Hematopoietic multipotent progenitor cell treated with erythropoietin and hydrocortisone succinate and interleukin-3 and kit ligand, for 8 days (in vitro differentiated cells): ENCODE measurements around the gene SART1.
"Not testable (repeated sequence)": the region's sequence is repeated elsewhere in the genome, so short reads cannot be mapped to it uniquely, and the experiment has no call there.

Experiments used
- DNase-seq: peaks from one replicate; pipeline ENCODE4 v3.0.0-alpha.2; 2015

The SART1 gene

DNA sequence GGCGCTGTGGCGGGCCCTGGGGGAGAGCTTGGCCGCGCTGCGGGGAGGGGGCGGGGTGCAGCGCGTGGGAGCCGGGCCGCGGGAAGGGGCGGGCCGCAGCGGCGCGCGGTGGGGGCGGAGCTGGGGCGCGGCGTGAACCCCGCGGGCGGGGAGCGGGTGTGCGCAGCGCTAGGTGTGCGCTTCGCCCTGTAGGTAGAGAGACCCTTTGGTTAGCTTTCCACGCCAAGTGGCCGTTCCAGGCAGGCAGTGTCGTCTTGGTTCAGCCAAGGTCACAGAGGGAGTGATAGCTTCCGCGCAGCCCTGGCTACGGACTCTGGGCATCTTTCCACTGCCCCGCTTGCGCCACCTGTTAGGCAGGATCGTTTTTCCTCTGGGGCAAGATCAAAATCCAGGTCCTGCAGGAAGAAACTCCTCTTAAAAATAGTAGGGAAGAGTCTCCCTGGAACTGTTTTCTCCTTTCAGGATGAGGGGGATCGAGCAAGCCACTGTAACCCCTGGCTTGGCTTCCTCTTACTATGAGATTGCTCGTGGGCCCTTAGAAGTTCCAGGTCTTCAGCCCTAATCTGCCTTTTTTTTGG lies 41.2 kb downstream of the SART1 start:
- DNase-seq: peak; percentile 53

DNA sequence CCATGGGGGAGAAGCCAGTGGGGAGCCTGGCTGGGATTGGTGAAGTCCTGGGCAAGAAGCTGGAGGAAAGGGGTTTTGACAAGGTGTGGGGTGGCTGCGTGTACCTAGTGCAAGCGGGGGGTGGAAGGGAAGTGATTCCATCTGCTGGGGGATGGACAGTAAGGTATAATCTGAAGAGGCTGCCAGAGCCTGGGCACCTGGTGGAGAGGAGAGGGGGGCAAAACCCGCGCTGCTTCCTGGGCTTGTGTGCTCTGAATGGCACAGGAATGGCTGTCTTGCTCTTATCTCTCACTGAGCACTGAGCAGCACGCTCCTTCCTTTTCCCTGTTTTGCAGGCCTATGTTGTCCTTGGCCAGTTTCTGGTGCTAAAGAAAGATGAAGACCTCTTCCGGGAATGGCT lies 41.8 kb downstream of the SART1 start:
- DNase-seq: no peak

GRCh38 chr11:66004186-66004585 lies 42.7 kb downstream of the SART1 start:
- DNase-seq: peak; percentile 22

DNA sequence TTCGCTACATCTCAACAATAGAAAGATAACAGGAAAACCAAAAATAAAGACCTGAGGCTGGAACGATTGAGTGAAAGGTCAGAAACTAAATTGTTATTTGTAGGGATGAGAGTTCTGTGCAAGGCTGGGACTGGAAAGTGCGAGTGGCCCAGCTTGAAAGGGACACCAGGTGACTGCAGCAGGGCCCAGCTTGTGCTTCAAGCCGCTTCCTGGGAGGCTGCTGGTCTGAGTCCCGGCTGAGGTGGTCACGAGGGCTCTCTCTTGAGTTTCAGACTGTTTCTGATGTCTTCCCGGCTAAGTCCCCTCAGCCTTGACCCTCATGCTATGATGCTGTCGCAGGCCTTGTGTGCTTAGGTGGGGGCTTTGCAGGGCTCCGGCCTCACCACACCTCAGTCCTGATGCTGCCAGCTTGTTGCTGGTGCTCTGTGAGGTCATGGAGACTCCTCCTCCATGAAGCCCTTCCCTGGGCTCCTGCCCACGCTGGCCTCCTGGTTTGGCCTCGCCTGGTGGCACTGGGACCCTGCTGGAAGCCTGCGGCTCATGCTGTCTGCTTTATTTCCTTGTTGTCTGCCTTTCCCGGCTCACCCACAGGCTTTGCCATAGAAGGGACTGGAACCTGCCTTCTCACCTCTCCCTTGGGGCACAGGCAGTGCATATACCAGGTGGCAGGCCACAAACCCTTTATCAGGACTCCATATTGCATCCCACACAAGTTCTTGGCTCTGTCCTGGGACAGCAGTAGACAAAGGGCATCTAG lies 44.8 kb downstream of the SART1 start:
- DNase-seq: no peak

DNA sequence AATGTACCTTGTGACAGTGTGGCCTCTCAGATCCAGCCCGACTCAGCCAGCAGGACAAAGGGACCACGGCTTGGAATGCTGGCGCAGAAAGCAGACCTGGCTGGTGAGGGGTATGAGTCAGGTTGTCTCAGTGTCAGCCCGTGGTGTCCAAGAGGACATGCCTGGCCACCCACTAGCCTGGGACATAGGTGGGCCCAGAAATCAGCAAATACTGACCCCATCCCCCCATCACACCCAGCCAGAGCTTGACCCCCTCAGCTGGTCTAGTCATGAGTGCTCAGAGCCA lies 45.3 kb downstream of the SART1 start:
- DNase-seq: no peak

DNA sequence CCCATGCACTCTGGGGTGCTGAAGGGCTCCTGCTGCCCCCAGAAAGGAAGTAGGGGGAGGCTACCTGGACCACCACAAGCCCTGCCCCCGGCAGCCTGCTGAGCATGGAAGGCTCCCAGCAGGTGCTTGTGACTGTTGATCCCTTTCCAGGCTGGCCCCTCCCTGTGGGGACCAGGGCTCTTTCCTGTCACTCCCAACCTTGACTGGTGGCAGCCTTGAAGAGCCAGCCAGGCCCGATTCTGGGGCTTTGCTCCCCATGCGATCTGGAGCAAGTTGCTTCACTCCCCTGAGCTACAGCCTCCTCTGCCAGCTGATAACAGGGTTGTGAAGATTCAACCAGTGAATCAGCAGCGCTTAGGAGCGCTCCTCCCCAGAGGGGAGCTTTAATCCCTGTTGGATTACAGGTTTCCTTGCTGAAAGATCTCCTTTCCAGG lies 45.7 kb downstream of the SART1 start:
- DNase-seq: peak; percentile 31

DNA sequence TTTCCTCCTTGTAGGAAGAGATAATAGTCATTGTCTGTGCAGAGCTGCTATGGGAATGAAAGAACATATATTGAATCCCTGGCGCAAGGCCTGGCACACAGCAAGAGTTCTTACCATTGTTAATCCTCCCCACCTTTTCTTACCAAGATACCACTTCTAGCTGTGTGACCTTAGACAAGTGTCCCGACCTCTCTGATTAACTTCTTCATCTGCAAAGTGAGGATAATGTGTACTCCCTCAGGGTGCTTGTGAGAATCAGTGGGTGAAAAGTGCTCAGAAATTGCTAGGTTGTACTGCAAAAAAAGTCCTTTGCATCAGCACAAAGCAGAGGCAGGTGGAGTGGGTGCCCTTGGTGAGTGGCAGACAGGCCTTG lies 46.5 kb downstream of the SART1 start:
- DNase-seq: no peak

DNA sequence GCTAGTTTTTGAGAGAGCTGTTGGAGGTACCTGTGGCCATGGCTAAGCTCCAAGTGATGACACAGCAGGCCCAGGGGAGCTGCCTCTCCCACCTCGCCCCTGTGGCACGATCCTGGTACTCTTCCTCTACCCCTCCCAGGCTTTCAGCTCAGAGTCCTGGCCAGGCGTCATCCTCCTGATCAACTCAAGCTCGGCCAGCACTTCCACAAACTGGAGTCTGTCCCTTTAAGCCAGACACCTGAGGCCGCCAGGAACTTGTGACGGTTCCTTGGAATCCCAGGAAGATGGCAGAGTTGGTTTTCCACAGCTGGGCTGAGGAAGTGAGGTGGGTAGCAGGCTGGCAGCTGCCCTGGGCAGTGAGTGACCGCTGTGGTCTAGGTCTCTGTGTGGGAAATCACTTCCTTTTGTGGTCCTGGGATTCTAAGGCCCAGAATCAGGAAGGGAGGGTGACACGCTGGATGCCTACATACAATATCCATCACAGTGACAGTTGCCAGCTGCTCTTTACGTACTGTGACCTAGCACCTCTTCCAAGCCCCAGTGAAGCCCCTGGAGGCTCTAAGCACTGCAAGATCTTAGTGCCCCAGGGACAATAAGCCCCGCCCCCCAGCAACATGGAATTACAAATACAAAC lies 47.1 kb downstream of the SART1 start:
- no peak for DNase-seq

DNA sequence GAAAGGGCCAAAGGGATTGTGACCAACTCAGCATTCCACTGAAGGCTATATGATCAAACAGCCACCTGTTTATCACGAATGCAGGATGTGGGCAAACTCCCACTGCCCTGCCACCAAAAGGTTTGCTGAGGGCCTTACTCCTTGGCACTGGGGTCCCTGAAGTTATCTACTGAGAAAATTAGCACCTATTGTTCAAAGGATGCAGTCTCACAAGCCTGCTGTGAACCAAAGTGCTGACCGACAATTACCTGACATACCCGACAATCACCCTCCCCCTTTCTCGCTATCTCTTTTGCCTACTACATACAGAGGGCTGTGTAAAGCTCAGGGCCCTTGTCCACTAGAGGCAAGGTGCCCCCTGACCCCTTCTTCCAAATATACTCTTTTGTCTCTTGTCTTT lies 48.5 kb downstream of the SART1 start:
- DNase-seq: not testable (repeated sequence)

DNA sequence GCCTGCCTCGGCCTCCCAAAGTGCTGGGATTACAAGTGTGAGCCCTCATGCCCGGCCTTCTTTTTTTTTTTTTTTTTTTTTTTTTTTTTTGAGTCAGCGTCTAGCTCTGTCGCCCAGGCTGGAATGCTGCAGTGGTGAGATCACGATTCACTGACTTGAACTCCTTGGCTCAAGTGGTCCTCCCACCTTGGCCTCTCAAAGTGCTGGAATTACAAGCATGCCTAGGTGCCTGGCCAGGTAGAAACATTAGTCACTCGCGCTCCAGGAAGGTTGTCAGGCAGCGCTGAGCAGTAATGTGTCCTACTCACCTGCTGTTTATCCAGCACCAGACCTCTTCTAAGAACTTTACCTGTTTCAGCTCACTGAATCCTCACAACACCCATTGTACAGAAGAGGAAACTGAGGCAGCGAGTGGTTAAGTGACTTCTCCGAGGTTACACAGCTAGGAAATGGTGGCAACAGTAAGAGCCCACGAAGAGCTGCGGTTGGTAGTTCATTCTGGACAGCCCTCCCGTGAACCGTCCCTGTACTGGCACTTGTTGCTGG lies 49.8 kb downstream of the SART1 start:
- no peak for DNase-seq

- no peak for DNase-seq
Observed at GRCh38 chr11:66011785-66012303, 50.3 kb downstream of the SART1 start, which contains the start of gene CST6. CST6 (plus strand) TSS chr11:66012008; CDS start chr11:66012045, 37 bp downstream.

DNA sequence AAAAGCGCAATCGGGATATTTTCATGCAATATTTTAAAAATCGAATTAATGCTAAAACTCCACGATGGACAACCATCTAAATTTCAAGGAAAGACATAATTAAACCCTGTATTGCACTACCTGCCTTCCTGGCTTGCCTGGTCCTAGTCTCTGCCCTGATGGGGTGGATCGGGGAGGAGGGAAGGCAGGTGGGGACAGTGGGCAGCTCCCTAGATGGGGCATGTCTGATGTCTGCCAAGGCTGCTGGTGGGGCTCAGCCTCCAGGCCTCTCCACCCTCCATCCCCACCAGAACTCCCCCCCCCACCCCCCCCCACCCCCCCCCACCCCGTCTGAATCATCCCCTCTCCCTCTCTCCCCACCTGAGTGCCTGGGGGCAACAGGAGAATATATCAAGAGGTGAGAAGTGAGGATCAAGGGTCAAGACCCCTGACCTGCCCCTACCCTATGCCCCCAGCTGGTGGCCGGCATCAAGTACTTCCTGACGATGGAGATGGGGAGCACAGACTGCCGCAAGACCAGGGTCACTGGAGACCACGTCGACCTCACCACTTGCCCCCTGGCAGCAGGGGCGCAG lies 50.9 kb downstream of the SART1 start:
- no peak for DNase-seq

DNA sequence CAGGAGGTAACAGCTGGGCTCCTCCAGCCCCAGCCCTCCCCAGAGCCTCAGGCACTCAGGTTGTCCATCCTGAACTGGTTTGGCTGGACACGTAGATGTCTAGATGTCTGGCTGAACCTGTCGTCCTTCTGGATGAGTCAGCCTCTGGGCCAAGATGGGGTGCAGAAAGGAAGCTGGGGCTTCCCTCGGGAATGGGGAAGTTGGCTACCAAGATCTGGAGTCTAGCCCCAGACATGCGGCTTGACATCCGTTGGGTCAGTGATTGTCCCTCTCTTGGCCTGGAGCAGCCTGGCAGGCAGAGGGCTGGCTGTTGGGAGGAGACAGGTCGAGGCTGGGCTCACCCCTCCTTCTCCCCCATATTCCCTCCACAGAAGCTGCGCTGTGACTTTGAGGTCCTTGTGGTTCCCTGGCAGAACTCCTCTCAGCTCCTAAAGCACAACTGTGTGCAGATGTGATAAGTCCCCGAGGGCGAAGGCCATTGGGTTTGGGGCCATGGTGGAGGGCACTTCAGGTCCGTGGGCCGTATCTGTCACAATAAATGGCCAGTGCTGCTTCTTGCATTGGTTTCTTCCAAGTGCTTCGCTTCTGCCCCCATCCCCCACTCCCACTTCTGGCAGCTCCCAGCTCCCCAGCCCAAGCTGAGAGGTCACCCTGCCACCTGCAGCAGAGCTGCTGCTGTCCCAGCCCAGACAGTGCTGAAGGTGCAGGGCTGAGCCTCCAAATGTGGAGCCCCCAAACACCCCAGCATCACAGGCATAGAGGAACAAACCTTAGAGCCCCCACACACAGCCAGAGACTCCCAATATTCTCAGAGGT lies 51.6 kb downstream of the SART1 start:
- DNase-seq: peak; percentile 52

DNA sequence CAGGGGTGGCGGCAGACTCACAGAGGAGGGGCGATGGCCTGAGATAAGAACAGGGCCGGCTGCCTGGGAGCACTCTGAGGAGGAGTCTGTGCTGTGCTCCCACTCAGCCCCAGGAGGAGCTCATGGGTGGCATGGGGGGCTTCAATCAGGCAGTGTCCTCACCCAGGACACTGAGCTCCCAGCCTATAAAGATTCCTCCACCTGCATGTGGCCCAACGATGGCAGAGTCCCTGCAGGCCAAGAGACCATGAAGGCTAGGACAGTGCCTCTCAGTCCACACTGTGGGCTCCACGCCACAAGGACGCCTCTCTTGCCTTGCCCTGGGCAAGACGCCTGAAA lies 52.2 kb downstream of the SART1 start:
- DNase-seq: no peak

DNA sequence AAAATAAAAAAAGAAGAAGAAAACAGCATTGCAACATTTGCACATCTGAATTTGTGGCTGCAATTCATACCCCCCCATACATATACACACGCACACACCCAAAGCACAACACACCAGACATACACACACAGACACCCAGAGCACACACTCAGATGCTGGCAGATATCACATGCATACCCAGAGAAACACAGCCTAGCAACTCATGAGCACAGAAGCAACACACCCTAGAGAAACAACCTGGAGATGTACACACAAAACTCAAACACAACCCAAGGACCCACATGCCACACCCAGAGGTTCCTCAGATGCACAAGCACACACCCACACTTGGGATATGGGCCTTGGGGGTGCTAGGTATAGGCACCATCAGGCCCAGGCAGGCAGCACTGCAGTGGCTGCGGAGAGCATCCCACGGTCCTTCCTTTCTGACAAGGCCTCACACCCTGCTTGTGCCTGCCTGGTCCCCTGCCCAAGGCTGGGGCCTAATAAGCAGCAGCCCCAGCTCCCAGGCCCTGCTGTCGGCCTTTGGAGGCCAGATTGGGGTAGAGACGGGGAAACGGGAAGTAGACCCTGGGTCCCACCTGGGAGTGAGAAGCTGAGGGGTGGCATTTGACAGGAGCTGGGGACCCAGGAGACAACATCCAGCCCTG lies 53.4 kb downstream of the SART1 start:
- no peak for DNase-seq

- DNase-seq: no peak
Observed at GRCh38 chr11:66015454-66015881, 53.9 kb downstream of the SART1 start.

DNA sequence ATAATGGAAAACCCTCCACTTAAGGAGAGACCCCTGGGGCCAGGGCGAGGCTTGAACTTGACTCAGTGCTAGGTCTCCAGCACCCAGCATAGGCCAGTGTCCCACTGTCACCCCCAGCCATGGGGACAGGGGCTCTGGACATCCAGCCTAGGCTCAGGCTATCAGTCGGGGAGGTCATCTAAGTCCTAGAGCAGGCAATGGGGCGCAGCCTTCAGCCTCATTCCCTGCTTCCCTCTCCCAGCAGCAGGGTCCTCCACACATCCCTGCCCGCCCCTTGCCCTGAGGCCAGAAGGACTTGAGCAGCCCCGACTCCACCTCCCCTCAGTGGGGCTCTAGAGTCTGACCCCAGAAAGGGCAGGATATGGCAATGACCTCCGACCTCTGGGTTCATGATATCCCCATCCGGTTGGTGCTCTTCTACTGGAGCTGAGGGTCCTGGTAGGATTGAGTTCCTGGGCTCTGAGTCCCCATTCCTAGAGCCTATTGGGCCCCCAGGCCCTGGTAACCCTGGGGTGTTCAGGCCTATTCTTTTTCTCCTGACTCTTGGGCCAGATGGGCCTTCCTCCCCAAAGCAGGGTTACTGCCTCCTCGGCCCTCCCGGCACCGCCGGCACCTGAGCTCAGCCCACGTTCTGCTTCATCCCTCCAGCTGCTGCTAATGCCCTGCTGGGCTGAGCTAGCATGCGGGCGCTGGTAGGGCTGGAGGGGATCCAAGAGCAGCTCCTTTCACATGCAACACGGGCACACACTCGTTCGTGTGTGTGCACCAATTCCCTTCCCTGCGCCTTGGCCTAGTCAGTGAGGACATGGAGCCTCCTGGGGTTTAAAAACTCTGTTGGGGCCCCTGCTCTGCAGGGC lies 54.6 kb downstream of the SART1 start:
- DNase-seq: no peak

DNA sequence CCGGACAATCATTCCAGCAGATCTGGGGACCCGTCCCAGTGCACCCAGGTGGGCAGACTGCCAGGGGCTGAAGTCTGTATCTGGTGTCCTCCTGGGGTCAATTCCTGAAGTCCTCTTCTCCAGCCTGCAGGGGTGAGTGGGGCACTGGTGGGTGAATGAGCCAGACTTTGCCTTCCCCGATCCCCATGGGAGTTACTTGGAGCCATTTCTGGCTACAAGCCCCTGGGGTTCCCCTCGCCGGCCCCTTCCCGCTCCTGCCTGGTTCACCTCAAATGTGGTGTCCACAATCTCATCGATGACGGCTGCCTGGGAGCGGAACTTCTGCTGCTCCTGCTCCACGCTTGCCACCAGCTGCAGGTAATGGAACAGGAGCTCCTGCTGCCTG lies 55.3 kb downstream of the SART1 start:
- no peak for DNase-seq

DNA sequence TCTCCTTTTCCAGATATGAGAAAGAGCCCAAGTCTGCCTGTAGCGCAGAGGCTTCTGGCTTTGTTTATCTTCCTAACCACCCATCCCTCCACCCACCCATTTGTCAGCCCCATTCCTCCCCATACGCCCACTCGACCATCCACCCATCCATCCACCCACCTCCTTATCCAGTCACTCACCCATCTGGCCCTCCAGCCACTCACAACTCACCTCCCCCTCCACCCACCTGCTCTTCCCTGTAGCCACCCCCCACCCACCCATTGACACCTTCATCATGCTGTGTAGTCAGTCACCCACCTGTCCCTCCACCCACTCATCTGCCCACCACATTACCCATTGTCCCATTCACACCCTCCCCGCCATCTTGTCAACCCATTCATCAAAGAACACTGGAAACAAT lies 55.8 kb downstream of the SART1 start:
- DNase-seq: peak; percentile 50

DNA sequence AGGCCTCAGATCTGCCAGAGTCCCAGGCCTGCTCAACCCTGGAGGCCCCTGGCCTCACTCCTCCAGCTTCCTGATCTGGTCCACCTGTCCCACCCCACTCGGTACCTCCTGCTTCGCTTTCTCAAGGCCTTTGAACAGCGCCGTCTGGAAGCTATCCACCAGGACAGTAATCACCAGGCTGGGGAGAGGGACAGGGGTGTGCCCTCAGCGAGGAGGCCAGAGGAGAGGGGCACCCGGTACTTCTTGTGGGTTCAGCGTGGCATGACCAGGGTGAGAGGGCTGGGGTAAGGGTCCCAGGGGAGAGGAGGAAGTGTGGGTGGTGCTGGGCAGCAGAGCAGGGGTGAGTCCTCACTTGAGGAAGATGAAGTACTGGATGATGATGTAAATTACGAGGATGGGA lies 58.7 kb downstream of the SART1 start:
- DNase-seq: no peak

- peak; percentile 67 for DNase-seq
Observed at GRCh38 chr11:66020618-66021357, 59.3 kb downstream of the SART1 start.
